Thyroid gland (tissue), 4 donors: ENCODE data around the gene SLC43A2. TPM values are rescaled to one million over a fixed set of nuclear protein-coding genes. Genes with fewer than 3 reads are reported as not detected.

ENCODE experiments used
- DNase-seq, 2 donors: peaks; one replicate each; pipeline ENCODE4 v3.0.0-alpha.2; 2019
- H3K27ac ChIP-seq, 3 donors: fragments of 200-600 bp; sonication (generic); 1 replicate in 2 of 3; 2 replicates in 1 of 3; pipeline ENCODE4 v1.5.1; 2016 to 2019; ENCODE audit warnings: mild to moderate bottlenecking in 1 of 3, moderate library complexity in 1 of 3
- H3K27me3 ChIP-seq: fragments of 200-600 bp; sonication (generic); one replicate; pipeline ENCODE4 v1.5.1; 2019
- H3K36me3 ChIP-seq, 2 donors: fragments of 200-600 bp; sonication (generic); one replicate each; pipeline ENCODE4 v1.5.1; 2016 to 2019
- H3K4me1 ChIP-seq, 2 donors: fragments of 200-600 bp; sonication (generic); one replicate each; pipeline ENCODE4 v1.5.1; 2017 to 2019
- H3K4me3 ChIP-seq, 3 donors: fragments of 200-600 bp; sonication (generic); replicated peaks in 1 of 3; 1 replicate in 2 of 3; 2 replicates in 1 of 3; pipeline ENCODE4 v1.5.1; 2016; ENCODE audit warnings: mild to moderate bottlenecking in 1 of 3
- H3K9me3 ChIP-seq: fragments of 200-600 bp; sonication (generic); one replicate; pipeline ENCODE4 v1.5.1; 2017
- CTCF ChIP-seq, 6 experiments: fragments of 200-600 bp in 3 of 6; fragments of 450-650 bp in 3 of 6; sonication (generic) in 3 of 6; IDR thresholded peaks; one replicate each; pipeline ENCODE4 v1.5.1; 2016 to 2019; ENCODE audit warnings: antibody characterized with exemption in 6 of 6, mild to moderate bottlenecking in 2 of 6, inconsistent platforms in 1 of 6, moderate library complexity in 1 of 6
- POLR2A ChIP-seq, 2 donors: fragments of 450-650 bp; IDR thresholded peaks; one replicate each; pipeline ENCODE4 v1.6.1; 2017; ENCODE audit warnings: antibody characterized with exemption in 2 of 2, mild to moderate bottlenecking in 2 of 2, moderate library complexity in 1 of 2
- WGBS, 2 donors: methylation state at CpG; one replicate each; pipeline ENCODE4 v1.1.5; 2017; 5-methylcytosine and 5-hydroxymethylcytosine counted together
- intact Hi-C: fragments of 100-400 bp; cut with DNase I; formaldehyde crosslinking; loops from one replicate; pipeline ENCODE4 v1.15.1; 2023
- total RNA-seq, 4 donors: library from RNA; depleted of rRNA; stranded (reverse); fragments of >200 nt; gene quantifications; one replicate each; pipeline ENCODE4 v1.2.3, GENCODE V29; 2016

Gene SLC43A2
- total RNA-seq, 4 donors from 2014 or later = 17.5 to 28.2 (median 23.9) TPM

DNA sequence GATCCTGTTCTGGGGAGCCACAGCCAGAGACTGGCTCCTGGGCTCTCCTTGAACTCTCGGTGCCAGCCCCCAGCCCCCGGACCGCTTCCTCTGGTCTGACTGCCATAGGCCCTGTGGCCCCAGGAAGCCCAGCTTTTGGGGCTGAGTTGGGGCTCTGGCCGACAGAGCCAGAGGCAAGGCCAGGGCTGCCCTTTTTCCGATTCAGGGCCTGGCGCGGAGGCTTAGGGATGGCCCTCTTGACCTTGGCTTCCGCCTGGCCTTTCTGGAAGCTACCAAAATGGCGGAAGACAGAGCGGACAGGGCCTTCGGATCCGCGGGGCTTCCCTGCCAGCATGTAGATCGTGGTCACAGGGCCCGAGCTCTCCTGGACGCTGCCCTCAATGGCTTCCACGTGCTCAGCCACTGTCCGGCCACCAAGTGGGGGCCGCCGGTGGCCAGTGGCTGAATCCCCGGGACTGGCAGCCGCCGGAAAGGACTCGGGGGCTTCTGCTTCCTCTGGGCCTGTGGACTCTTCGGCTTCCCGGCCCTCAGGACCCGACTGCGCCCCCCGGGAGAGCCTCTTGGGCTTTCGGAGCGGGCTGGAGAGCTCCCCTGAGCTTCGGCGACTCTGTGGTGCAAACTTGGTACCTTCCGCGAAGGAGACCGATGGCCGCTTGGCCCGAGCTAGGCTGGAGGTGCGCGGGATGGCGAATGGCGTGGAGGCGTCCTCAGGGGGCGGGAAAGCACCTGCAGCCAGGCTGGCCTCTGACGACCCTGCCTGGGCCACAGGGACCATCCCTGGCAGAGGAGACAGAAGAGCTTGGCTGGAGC, 6.4 kb upstream of the SLC43A2 start:
- Histone ChIP-seq H3K9me3 (no peaks in the 10 kb centered on the region), H3K27ac (peak overlapping the region in 1 of 3 donors; percentile 10), H3K4me1 (peaks cover 12 to 16% of the 10 kb centered on the region in 2 donors), H3K27me3 (no peaks in the 10 kb centered on the region), H3K36me3 (peaks cover 10 to 14% of the 10 kb centered on the region in 2 donors), H3K4me3 (no peak overlapping the region)
- intact Hi-C loops = loop anchor here (5.0 kb wide), 1 partner anchor 63 kb away; no protein-coding TSS in a partner anchor
- DNase-seq = no peak
- 91 to 97% methylated on average over 28 to 31 of the region's 45 CpGs for WGBS, 2 donors
- TF ChIP-seq CTCF (IDR thresholded peaks at IDR 0.05) (no peak), POLR2A (IDR thresholded peaks at IDR 0.05) (no peak)

DNA sequence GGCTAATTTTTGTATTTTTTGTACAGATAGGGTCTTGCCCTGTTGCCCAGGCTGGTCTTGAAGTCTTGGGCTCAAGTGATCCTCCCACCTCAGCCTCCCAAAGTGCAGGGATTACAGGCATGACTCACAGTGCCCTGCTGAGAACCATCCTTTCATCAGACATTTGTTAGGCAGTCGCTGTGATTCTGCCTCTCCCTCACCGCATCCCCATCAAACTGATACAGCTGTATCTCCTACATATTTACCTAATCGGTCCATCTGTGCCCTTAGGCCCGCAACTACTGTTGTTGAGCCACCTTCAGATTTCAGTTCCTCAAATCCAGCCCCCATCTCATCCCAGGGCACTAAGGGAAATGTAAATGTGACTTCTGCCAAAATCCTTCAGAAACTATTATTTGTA, 2.0 kb upstream of the SLC43A2 start:
- Histone ChIP-seq H3K27me3 (no peaks in the 10 kb centered on the region), H3K27ac (no peak overlapping the region), H3K4me3 (no peak overlapping the region), H3K36me3 (peaks cover 9 to 10% of the 10 kb centered on the region in 2 donors), H3K9me3 (no peaks in the 10 kb centered on the region), H3K4me1 (peaks cover 15 to 24% of the 10 kb centered on the region in 2 donors)
- no peak for DNase-seq
- TF ChIP-seq POLR2A (IDR thresholded peaks at IDR 0.05) = no peak
- no peak for TF ChIP-seq CTCF (IDR thresholded peaks at IDR 0.05)
- intact Hi-C loops = loop anchor here (5.0 kb wide), 1 partner anchor 58 kb away; no protein-coding TSS in a partner anchor
- WGBS, 2 donors = 90 to 92% methylated on average over 4 of the region's 4 CpGs

GRCh38 chr17:1629504-1630310, 1.1 kb upstream of the SLC43A2 start:
- 5 to 8% methylated on average over 37 to 43 of the region's 45 CpGs for WGBS, 2 donors
- peaks cover 15 to 29% of the 10 kb centered on the region in 2 donors for H3K4me1 ChIP-seq
- no peaks in the 10 kb centered on the region for H3K9me3 ChIP-seq
- peaks cover 2% of the 10 kb centered on the region in 2 donors for H3K36me3 ChIP-seq
- H3K27me3 ChIP-seq = no peaks in the 10 kb centered on the region
- H3K27ac ChIP-seq = peak overlapping the region; percentile 86 to 96 (median 95)
- no peak for TF ChIP-seq POLR2A (IDR thresholded peaks at IDR 0.05)
- TF ChIP-seq CTCF (IDR thresholded peaks at IDR 0.05) = peak in 5 of 6 experiments; percentile 14 to 59 (median 47)
- H3K4me3 ChIP-seq = peak overlapping the region; percentile 9 to 75 (median 67)
- intact Hi-C loops = loop anchor here (5.0 kb wide), 1 partner anchor 57 kb away; no protein-coding TSS in a partner anchor
- DNase-seq = peak; percentile 47 to 58

- H3K36me3 ChIP-seq = no peaks in the 10 kb centered on the region
- TF ChIP-seq POLR2A (IDR thresholded peaks at IDR 0.05) (peak in 1 of 2 donors; percentile 74), CTCF (IDR thresholded peaks at IDR 0.05) (peak in 3 of 6 experiments; percentile 40 to 55 (median 48))
- WGBS, 2 donors = 2% methylated on average over 9 to 12 of the region's 77 CpGs
- no peaks in the 10 kb centered on the region for H3K9me3 ChIP-seq
- intact Hi-C loops = no loop called here
- H3K27me3 ChIP-seq = no peaks in the 10 kb centered on the region
- DNase-seq = peak; percentile 98
- peak overlapping the region; percentile 86 to 96 (median 95) for H3K27ac ChIP-seq
- H3K4me3 ChIP-seq = peak overlapping the region; percentile 67 to 78 (median 75)
- peaks cover 15 to 29% of the 10 kb centered on the region in 2 donors for H3K4me1 ChIP-seq
These were observed 346 bp upstream of the SLC43A2 start for GRCh38 chr17:1628856-1629503.
